ENCODE measurements around the gene SLC9A9.

Gene SLC9A9

GRCh38 chr3:143339451-143339850, 508.8 kb downstream of the SLC9A9 start:
- H3K4me1 ChIP-seq (ENCODE audit: control insufficient read depth, insufficient read depth, low read length), result no peaks in the 10 kb centered on the region
- WGBS (ENCODE audit: insufficient coverage, insufficient read length), result no CpG with 5 or more reads among the region's 2 CpGs
- no peak overlapping the region for H3K4me3 ChIP-seq (ENCODE audit: low read length)
- no peaks in the 10 kb centered on the region for H3K36me3 ChIP-seq (ENCODE audit: control insufficient read depth, insufficient read depth, low read length)
- H3K27me3 ChIP-seq (ENCODE audit: control insufficient read depth, insufficient read depth, low read length), result no peaks in the 10 kb centered on the region
- H3K27ac ChIP-seq (ENCODE audit: low read length), result no peak overlapping the region
- DNase-seq (ENCODE audit: low read depth, low spot score), result no peak
- no peaks in the 10 kb centered on the region for H3K9me3 ChIP-seq (ENCODE audit: control insufficient read depth, insufficient read depth, low read length)

GRCh38 chr3:143337387-143337786, 510.9 kb downstream of the SLC9A9 start:
- DNase-seq (ENCODE audit: low read depth, low spot score), result no peak
- no peak overlapping the region for H3K4me3 ChIP-seq (ENCODE audit: low read length)
- no peaks in the 10 kb centered on the region for H3K36me3 ChIP-seq (ENCODE audit: control insufficient read depth, insufficient read depth, low read length)
- H3K27ac ChIP-seq (ENCODE audit: low read length), result no peak overlapping the region
- no CpG with 5 or more reads among the region's 2 CpGs for WGBS (ENCODE audit: insufficient coverage, insufficient read length)
- no peaks in the 10 kb centered on the region for H3K27me3 ChIP-seq (ENCODE audit: control insufficient read depth, insufficient read depth, low read length)
- no peaks in the 10 kb centered on the region for H3K4me1 ChIP-seq (ENCODE audit: control insufficient read depth, insufficient read depth, low read length)
- no peaks in the 10 kb centered on the region for H3K9me3 ChIP-seq (ENCODE audit: control insufficient read depth, insufficient read depth, low read length)

GRCh38 chr3:143334231-143334630, 514.0 kb downstream of the SLC9A9 start:
- Histone ChIP-seq H3K36me3 (ENCODE audit: control insufficient read depth, insufficient read depth, low read length) (no peaks in the 10 kb centered on the region), H3K27me3 (ENCODE audit: control insufficient read depth, insufficient read depth, low read length) (no peaks in the 10 kb centered on the region), H3K9me3 (ENCODE audit: control insufficient read depth, insufficient read depth, low read length) (no peaks in the 10 kb centered on the region), H3K4me1 (ENCODE audit: control insufficient read depth, insufficient read depth, low read length) (peaks cover 3% of the 10 kb centered on the region), H3K27ac (ENCODE audit: low read length) (no peak overlapping the region), H3K4me3 (ENCODE audit: low read length) (no peak overlapping the region)
- no peak for DNase-seq (ENCODE audit: low read depth, low spot score)
- no CpG with 5 or more reads among the region's 4 CpGs for WGBS (ENCODE audit: insufficient coverage, insufficient read length)

- H3K36me3 ChIP-seq (ENCODE audit: control insufficient read depth, insufficient read depth, low read length), result no peaks in the 10 kb centered on the region
- no peak overlapping the region for H3K4me3 ChIP-seq (ENCODE audit: low read length)
- peaks cover 3% of the 10 kb centered on the region for H3K4me1 ChIP-seq (ENCODE audit: control insufficient read depth, insufficient read depth, low read length)
- no peaks in the 10 kb centered on the region for H3K27me3 ChIP-seq (ENCODE audit: control insufficient read depth, insufficient read depth, low read length)
- no peak for DNase-seq (ENCODE audit: low read depth, low spot score)
- H3K9me3 ChIP-seq (ENCODE audit: control insufficient read depth, insufficient read depth, low read length), result no peaks in the 10 kb centered on the region
- no CpG with 5 or more reads among the region's 2 CpGs for WGBS (ENCODE audit: insufficient coverage, insufficient read length)
- no peak overlapping the region for H3K27ac ChIP-seq (ENCODE audit: low read length)
Measured at GRCh38 chr3:143333367-143333766, 514.9 kb downstream of the SLC9A9 start.

GRCh38 chr3:143332026-143332425, 516.2 kb downstream of the SLC9A9 start:
- Histone ChIP-seq H3K27me3 (ENCODE audit: control insufficient read depth, insufficient read depth, low read length) (no peaks in the 10 kb centered on the region), H3K4me3 (ENCODE audit: low read length) (no peak overlapping the region), H3K27ac (ENCODE audit: low read length) (no peak overlapping the region), H3K9me3 (ENCODE audit: control insufficient read depth, insufficient read depth, low read length) (no peaks in the 10 kb centered on the region), H3K4me1 (ENCODE audit: control insufficient read depth, insufficient read depth, low read length) (peaks cover 3% of the 10 kb centered on the region), H3K36me3 (ENCODE audit: control insufficient read depth, insufficient read depth, low read length) (no peaks in the 10 kb centered on the region)
- no peak for DNase-seq (ENCODE audit: low read depth, low spot score)
- no CpG with 5 or more reads among the region's 1 CpG for WGBS (ENCODE audit: insufficient coverage, insufficient read length)

GRCh38 chr3:143331350-143331749, 516.9 kb downstream of the SLC9A9 start:
- no CpG with 5 or more reads among the region's 5 CpGs for WGBS (ENCODE audit: insufficient coverage, insufficient read length)
- Histone ChIP-seq H3K9me3 (ENCODE audit: control insufficient read depth, insufficient read depth, low read length) (no peaks in the 10 kb centered on the region), H3K27ac (ENCODE audit: low read length) (no peak overlapping the region), H3K4me3 (ENCODE audit: low read length) (no peak overlapping the region), H3K27me3 (ENCODE audit: control insufficient read depth, insufficient read depth, low read length) (no peaks in the 10 kb centered on the region), H3K36me3 (ENCODE audit: control insufficient read depth, insufficient read depth, low read length) (no peaks in the 10 kb centered on the region), H3K4me1 (ENCODE audit: control insufficient read depth, insufficient read depth, low read length) (peaks cover 3% of the 10 kb centered on the region)
- DNase-seq (ENCODE audit: low read depth, low spot score), result no peak

GRCh38 chr3:143330296-143330868, 517.9 kb downstream of the SLC9A9 start:
- WGBS (ENCODE audit: insufficient coverage, insufficient read length), result no CpG with 5 or more reads among the region's 2 CpGs

GRCh38 chr3:143329567-143330211, 518.6 kb downstream of the SLC9A9 start:
- no peaks in the 10 kb centered on the region for H3K27me3 ChIP-seq (ENCODE audit: control insufficient read depth, insufficient read depth, low read length)
- DNase-seq (ENCODE audit: low read depth, low spot score), result no peak
- no peak overlapping the region for H3K4me3 ChIP-seq (ENCODE audit: low read length)
- peaks cover 3% of the 10 kb centered on the region for H3K4me1 ChIP-seq (ENCODE audit: control insufficient read depth, insufficient read depth, low read length)
- WGBS (ENCODE audit: insufficient coverage, insufficient read length), result no CpG with 5 or more reads among the region's 19 CpGs
- H3K27ac ChIP-seq (ENCODE audit: low read length), result no peak overlapping the region
- no peaks in the 10 kb centered on the region for H3K36me3 ChIP-seq (ENCODE audit: control insufficient read depth, insufficient read depth, low read length)
- H3K9me3 ChIP-seq (ENCODE audit: control insufficient read depth, insufficient read depth, low read length), result no peaks in the 10 kb centered on the region

More at GRCh38 chr3:143330296-143330868, 517.9 kb downstream of the SLC9A9 start:
- Histone ChIP-seq H3K36me3 (ENCODE audit: control insufficient read depth, insufficient read depth, low read length) (no peaks in the 10 kb centered on the region), H3K27ac (ENCODE audit: low read length) (no peak overlapping the region), H3K4me3 (ENCODE audit: low read length) (no peak overlapping the region), H3K4me1 (ENCODE audit: control insufficient read depth, insufficient read depth, low read length) (peaks cover 3% of the 10 kb centered on the region), H3K9me3 (ENCODE audit: control insufficient read depth, insufficient read depth, low read length) (no peaks in the 10 kb centered on the region), H3K27me3 (ENCODE audit: control insufficient read depth, insufficient read depth, low read length) (no peaks in the 10 kb centered on the region)
- DNase-seq (ENCODE audit: low read depth, low spot score), result no peak

GRCh38 chr3:143328451-143328850, 519.8 kb downstream of the SLC9A9 start:
- Histone ChIP-seq H3K4me3 (ENCODE audit: low read length) (no peak overlapping the region), H3K9me3 (ENCODE audit: control insufficient read depth, insufficient read depth, low read length) (no peaks in the 10 kb centered on the region), H3K36me3 (ENCODE audit: control insufficient read depth, insufficient read depth, low read length) (no peaks in the 10 kb centered on the region), H3K27ac (ENCODE audit: low read length) (no peak overlapping the region), H3K4me1 (ENCODE audit: control insufficient read depth, insufficient read depth, low read length) (peaks cover 3% of the 10 kb centered on the region), H3K27me3 (ENCODE audit: control insufficient read depth, insufficient read depth, low read length) (no peaks in the 10 kb centered on the region)
- no peak for DNase-seq (ENCODE audit: low read depth, low spot score)
- 100% methylated on average over 2 of the region's 5 CpGs for WGBS (ENCODE audit: insufficient coverage, insufficient read length)

- Histone ChIP-seq H3K4me1 (ENCODE audit: control insufficient read depth, insufficient read depth, low read length) (peaks cover 3% of the 10 kb centered on the region), H3K4me3 (ENCODE audit: low read length) (no peak overlapping the region), H3K27me3 (ENCODE audit: control insufficient read depth, insufficient read depth, low read length) (no peaks in the 10 kb centered on the region), H3K9me3 (ENCODE audit: control insufficient read depth, insufficient read depth, low read length) (no peaks in the 10 kb centered on the region), H3K36me3 (ENCODE audit: control insufficient read depth, insufficient read depth, low read length) (no peaks in the 10 kb centered on the region), H3K27ac (ENCODE audit: low read length) (no peak overlapping the region)
- no peak for DNase-seq (ENCODE audit: low read depth, low spot score)
- WGBS (ENCODE audit: insufficient coverage, insufficient read length), result no CpG with 5 or more reads among the region's 1 CpG
Measured at GRCh38 chr3:143326983-143327778, 521.1 kb downstream of the SLC9A9 start.
